Left lung (tissue), 10 donors: ENCODE data around the gene SLC22A17. TPM values are rescaled to one million over a fixed set of nuclear protein-coding genes. Genes with fewer than 3 reads are reported as not detected.

ENCODE experiments used
- ATAC-seq: fragments of 200-7000 bp; cut with Tn5 transposase; one replicate; pipeline ENCODE4 v1.9.1; 2020; ENCODE audit warnings: moderate library complexity
- DNase-seq, 4 donors: peaks; one replicate each; pipeline ENCODE4 v3.0.0-alpha.2; 2013 to 2020
- H3K27ac ChIP-seq, 2 donors: fragments of 200-600 bp; sonication (generic) in 1 of 2; one replicate each; pipeline versions ENCODE4 v1.5.0 to v1.8.0; 2020 to 2021
- H3K27me3 ChIP-seq, 2 donors: fragments of 200-600 bp; sonication (generic) in 1 of 2; one replicate each; pipeline versions ENCODE4 v1.5.0 to v1.8.0; 2020 to 2021
- H3K36me3 ChIP-seq, 2 donors: fragments of 200-600 bp; sonication (generic) in 1 of 2; one replicate each; pipeline versions ENCODE4 v1.5.0 to v1.8.0; 2020 to 2021
- H3K4me1 ChIP-seq, 2 donors: fragments of 200-600 bp; one replicate each; pipeline ENCODE4 v1.8.0; 2021
- H3K4me3 ChIP-seq, 2 donors: fragments of 200-600 bp; sonication (generic) in 1 of 2; one replicate each; pipeline versions ENCODE4 v1.5.0 to v1.8.0; 2020 to 2021; ENCODE audit warnings: mild to moderate bottlenecking in 1 of 2
- H3K9me3 ChIP-seq, 2 donors: fragments of 200-600 bp; sonication (generic) in 1 of 2; one replicate each; pipeline versions ENCODE4 v1.5.0 to v1.8.0; 2020 to 2021
- intact Hi-C, 2 donors: fragments of 100-400 bp; cut with DNase I; formaldehyde crosslinking; loops; one replicate each; pipeline versions ENCODE4 v1.11.2 to v1.14.2; 2022
- polyA plus RNA-seq, 6 donors: library from polyadenylated mRNA; unstranded; fragments of 120-200 nt; gene quantifications; one replicate each; pipeline ENCODE4 v1.2.1, GENCODE V29; 2013; ENCODE audit not compliant: insufficient read length in 6 of 6
- total RNA-seq, 2 donors: library from RNA; stranded (reverse); fragmentation: NEBNext Ultra II Directional; extraction: Animal tissue kit (Norgen Biotek cat#: 25700); gene quantifications; one replicate each; pipeline ENCODE4 v1.2.1, GENCODE V29; 2021
- TF ChIP-seq, protein P1 (sequence below), 2 donors: fragments of 200-600 bp; sonication (generic) in 1 of 2; IDR thresholded peaks; one replicate each; pipeline versions ENCODE4 v1.5.0 to v1.8.0; 2021; ENCODE audit warnings: antibody characterized with exemption in 2 of 2
- donor health status: DM: no; HTN: yes; CAD: no.
- donor health status: DM: no; HTN: no; CAD: no.

The SLC22A17 gene
- total and polyA plus RNA-seq, 8 donors: 13.2 to 41.5 (median 32.2) TPM

DNA sequence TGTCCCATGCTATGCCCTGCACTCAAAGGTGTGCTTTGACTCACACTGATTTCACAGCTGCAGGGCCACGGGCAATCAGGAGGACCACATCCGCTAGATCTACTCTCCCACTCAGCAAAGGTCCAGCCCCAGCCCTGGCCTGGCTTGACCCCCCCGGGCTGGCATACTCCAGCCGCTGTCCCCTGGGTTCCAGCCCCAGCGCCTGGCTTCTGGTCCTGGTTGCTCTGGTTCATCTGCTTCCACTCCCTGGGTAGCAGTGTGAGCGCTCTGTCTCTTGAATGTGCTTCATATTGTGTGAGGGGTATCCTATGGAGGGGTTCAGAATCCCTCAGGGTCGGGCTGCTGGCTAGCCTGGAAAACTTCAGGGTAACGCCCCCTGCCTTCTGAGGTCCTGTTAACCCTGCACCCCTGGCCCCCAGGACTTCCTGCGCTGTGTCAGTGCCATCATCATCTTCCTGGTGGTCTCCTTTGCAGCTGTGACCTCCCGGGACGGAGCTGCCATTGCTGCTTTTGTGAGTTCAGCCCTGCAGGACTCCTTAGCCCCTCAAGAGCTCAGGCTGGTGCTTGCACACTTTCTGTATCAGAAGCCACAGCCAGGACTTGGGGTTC, 26.0 kb upstream of the SLC22A17 start:
- DNase-seq (peak in 1 of 4 donors; percentile 65), ATAC-seq (no peak)
- TF ChIP-seq, protein P1, sequence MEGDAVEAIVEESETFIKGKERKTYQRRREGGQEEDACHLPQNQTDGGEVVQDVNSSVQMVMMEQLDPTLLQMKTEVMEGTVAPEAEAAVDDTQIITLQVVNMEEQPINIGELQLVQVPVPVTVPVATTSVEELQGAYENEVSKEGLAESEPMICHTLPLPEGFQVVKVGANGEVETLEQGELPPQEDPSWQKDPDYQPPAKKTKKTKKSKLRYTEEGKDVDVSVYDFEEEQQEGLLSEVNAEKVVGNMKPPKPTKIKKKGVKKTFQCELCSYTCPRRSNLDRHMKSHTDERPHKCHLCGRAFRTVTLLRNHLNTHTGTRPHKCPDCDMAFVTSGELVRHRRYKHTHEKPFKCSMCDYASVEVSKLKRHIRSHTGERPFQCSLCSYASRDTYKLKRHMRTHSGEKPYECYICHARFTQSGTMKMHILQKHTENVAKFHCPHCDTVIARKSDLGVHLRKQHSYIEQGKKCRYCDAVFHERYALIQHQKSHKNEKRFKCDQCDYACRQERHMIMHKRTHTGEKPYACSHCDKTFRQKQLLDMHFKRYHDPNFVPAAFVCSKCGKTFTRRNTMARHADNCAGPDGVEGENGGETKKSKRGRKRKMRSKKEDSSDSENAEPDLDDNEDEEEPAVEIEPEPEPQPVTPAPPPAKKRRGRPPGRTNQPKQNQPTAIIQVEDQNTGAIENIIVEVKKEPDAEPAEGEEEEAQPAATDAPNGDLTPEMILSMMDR (IDR thresholded peaks at IDR 0.05): no peak
- no peaks in the 10 kb centered on the region for H3K4me1 ChIP-seq
- peaks cover 0 to 36% of the 10 kb centered on the region in 2 donors for H3K27me3 ChIP-seq
- no peaks in the 10 kb centered on the region for H3K9me3 ChIP-seq
- H3K4me3 ChIP-seq: no peak overlapping the region
- intact Hi-C loops: loop anchor here in 1 of 2 donors (10.0 kb wide), 1 partner anchor 54 kb away; the partner anchor contains the start of gene PABPN1
- H3K36me3 ChIP-seq: no peaks in the 10 kb centered on the region
- no peak overlapping the region for H3K27ac ChIP-seq

DNA sequence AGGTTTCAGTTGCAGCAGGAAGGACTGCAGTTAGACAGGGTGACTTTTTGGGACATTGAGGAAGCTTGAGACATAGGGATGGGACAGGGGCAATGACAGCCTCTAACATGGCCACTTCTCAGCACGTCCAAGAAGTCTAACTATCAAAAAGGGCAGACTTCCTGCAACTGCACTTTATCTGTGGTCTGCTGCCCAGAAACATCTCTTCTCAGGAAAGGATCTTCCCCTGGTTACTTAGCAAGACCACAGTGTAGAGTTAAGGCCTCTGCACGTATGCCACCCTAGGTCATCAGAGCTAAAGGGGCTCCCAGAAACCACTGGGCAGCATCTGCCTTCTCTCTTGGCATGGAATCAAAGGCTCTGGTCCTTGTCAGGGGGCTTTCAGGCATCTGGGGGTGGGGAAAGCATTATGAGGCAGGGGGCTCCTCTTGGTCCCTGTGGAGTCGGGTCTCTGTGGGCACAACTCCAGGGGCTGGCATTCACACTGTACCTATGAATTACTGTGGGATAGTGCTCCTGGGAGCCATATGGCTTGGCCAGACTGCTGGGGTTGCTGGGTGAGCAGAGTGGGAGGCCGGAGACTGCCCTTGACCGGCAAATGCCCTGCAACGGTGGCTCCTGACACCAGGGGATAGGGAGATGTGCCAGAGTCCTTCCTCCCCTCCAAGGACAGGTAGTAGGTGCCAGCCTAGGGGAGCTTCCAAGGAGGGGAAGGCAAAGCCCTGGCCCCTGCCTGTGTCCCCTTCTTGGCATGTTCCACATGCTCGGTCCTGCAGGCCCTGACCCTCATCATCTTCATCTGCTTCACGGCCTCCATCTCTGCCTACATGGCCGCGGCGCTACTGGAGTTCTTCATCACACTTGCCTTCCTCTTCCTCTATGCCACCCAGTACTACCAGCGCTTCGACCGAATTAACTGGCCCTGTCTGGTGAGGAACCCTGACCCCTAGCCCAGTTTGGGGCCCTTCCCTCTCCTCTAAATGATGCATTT, 25.2 kb upstream of the SLC22A17 start:
- DNase-seq (no peak), ATAC-seq (no peak)
- Histone ChIP-seq H3K4me3 (no peak overlapping the region), H3K27me3 (peaks cover 0 to 33% of the 10 kb centered on the region in 2 donors), H3K4me1 (no peaks in the 10 kb centered on the region), H3K9me3 (no peaks in the 10 kb centered on the region), H3K36me3 (no peaks in the 10 kb centered on the region), H3K27ac (no peak overlapping the region)
- intact Hi-C loops: loop anchor here in 1 of 2 donors (10.0 kb wide), 1 partner anchor 53 kb away; the partner anchor contains the start of gene PABPN1
- TF ChIP-seq, protein P1 (IDR thresholded peaks at IDR 0.05): no peak

DNA sequence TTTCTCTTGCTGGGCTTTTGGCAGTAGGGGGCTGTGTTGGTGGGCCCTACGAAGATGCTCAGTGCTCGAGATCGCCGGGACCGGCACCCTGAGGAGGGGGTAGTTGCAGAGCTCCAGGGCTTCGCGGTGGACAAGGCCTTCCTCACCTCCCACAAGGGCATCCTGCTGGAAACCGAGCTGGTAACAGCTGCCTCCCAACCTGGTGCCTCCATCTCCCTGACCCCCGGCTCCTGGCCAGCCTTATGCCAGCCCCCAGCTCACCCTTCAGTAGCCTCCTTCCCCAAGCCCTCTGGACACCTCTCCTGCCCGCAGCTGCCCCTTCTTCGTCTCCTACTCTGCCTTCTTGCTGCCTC, 24.5 kb upstream of the SLC22A17 start:
- Histone ChIP-seq H3K4me3 (no peak overlapping the region), H3K4me1 (no peaks in the 10 kb centered on the region), H3K36me3 (no peaks in the 10 kb centered on the region), H3K27me3 (peaks cover 0 to 26% of the 10 kb centered on the region in 2 donors), H3K27ac (no peak overlapping the region), H3K9me3 (no peaks in the 10 kb centered on the region)
- TF ChIP-seq, protein P1 (IDR thresholded peaks at IDR 0.05): no peak
- DNase-seq: peak in 1 of 4 donors; percentile 57
- intact Hi-C loops: loop anchor here in 1 of 2 donors (10.0 kb wide), 1 partner anchor 52 kb away; the partner anchor contains the start of gene PABPN1
- no peak for ATAC-seq

DNA sequence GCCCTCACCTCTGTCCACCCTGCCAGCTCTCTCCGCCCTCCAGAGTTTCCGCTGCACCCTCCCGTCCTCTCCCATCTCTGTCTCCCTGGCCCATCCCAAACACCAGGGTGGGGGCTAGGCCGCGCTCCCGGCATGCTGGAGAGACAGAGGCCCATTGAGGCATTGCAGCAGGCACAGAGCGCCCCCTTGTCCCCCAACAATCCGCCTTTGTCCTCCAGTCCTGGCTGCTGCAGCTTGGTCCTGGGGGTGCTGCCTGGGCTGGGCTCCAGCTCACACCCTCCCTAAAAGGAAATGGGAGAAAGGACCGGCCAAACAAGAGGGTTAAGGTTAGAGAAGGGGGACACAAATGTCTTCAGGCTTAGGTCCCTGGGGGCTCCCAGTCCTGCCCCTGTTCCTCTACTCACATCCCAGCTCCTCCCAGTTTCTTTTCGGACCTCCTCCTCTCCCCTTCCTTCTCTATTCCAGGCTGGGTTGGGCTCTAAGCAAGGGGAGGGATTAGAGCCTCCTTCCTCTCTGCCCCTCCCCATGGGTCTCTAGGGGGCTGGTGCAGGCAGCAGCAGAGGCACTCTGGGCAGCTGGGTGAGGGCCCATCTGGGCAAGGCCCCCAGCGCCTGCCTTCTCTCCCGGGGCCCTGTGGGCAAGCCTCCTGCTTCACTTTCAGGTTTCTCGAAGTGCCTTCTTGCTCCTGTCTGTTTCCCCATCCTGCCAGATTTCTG, 24.0 kb upstream of the SLC22A17 start, which contains the start of gene CMTM5:
Gene CMTM5, plus strand, starts transcription at position 565 of the 716 bp plus-strand sequence. CDS start 206 bp downstream, outside the sequence.
- no peak within 1 kb of the TSS for H3K4me3 ChIP-seq
- peaks cover 0 to 20% of the 10 kb centered on the region in 2 donors for H3K27me3 ChIP-seq
- no peaks in the 10 kb centered on the region for H3K4me1 ChIP-seq
- TF ChIP-seq, protein P1 (IDR thresholded peaks at IDR 0.05): no peak
- DNase-seq: peak in 2 of 4 donors; percentile 51 to 61
- intact Hi-C loops: loop anchor here in 1 of 2 donors (10.0 kb wide), 1 partner anchor 52 kb away; the partner anchor contains the start of gene PABPN1
- H3K36me3 ChIP-seq: no peaks in the 10 kb centered on the region
- no peak within 1 kb of the TSS for H3K27ac ChIP-seq
- H3K9me3 ChIP-seq: no peaks in the 10 kb centered on the region
- ATAC-seq: peak; percentile 6
